HepG2 (cell line): ENCODE results near the gene RCOR1. TPM values are rescaled to one million over a fixed set of nuclear protein-coding genes. Genes with fewer than 3 reads are reported as not detected.

Experiments used
- FUBP1 ChIP-seq: sonication (generic); formaldehyde crosslinking; IDR thresholded peaks from 2 replicates; pipeline ENCODE4 v1.5.1; 2020; ENCODE audit warnings: missing genetic modification reagents, mild to moderate bottlenecking, borderline replicate concordance
- HBP1 ChIP-seq: IDR thresholded peaks from 2 replicates; pipeline ENCODE4 v1.6.1; 2016; ENCODE audit warnings: low read depth, control low read depth
- KDM5B ChIP-seq: sonication (generic); formaldehyde crosslinking; IDR thresholded peaks from 2 replicates; pipeline ENCODE4 v1.4.0; 2020; ENCODE audit warnings: missing genetic modification reagents, mild to moderate bottlenecking, borderline replicate concordance
- MTF2 ChIP-seq: sonication (generic); formaldehyde crosslinking; IDR thresholded peaks from 2 replicates; pipeline ENCODE4 v1.5.0; 2020; ENCODE audit warnings: missing genetic modification reagents, borderline replicate concordance
- MXI1 ChIP-seq: IDR thresholded peaks from 3 replicates; pipeline ENCODE4 v1.6.1; 2012; ENCODE audit warnings: low read depth, low read length, inconsistent platforms, borderline replicate concordance
- NFE2 ChIP-seq: sonication (generic); formaldehyde crosslinking; IDR thresholded peaks from 2 replicates; pipeline ENCODE4 v1.4.0; 2020; ENCODE audit warnings: missing genetic modification reagents
- NFKB2 ChIP-seq: sonication (generic); formaldehyde crosslinking; IDR thresholded peaks from 2 replicates; pipeline ENCODE4 v1.4.0; 2020; ENCODE audit warnings: missing genetic modification reagents, borderline replicate concordance
- NR2F1 ChIP-seq, 2 experiments: fragments of 450-650 bp in 1 of 2; formaldehyde crosslinking in 1 of 2; IDR thresholded peaks; 2 replicates each; pipeline versions ENCODE4 v1.5.0 to v1.6.1; 2016 to 2020; ENCODE audit warnings: mild to moderate bottlenecking in 1 of 2, missing compliant biosample characterization in 1 of 2, missing genetic modification reagents in 1 of 2, moderate library complexity in 1 of 2
- RAD21 ChIP-seq: fragments of 450-650 bp; formaldehyde crosslinking; IDR thresholded peaks from 2 replicates; pipeline ENCODE4 v1.5.0; 2020; ENCODE audit warnings: mild to moderate bottlenecking
- SMC3 ChIP-seq: IDR thresholded peaks from 2 replicates; pipeline ENCODE4 v1.6.1; 2011; ENCODE audit warnings: low read length, improper control_type of control experiment
- ZEB1 ChIP-seq: IDR thresholded peaks from 2 replicates; pipeline ENCODE4 v1.6.1; 2012; ENCODE audit warnings: mild to moderate bottlenecking, low read depth, inconsistent platforms; ENCODE audit not compliant: insufficient replicate concordance
- ZFY ChIP-seq: sonication (generic); formaldehyde crosslinking; IDR thresholded peaks from 2 replicates; pipeline ENCODE4 v1.4.0; 2020; ENCODE audit warnings: missing genetic modification reagents
- ZNF446 ChIP-seq: sonication (generic); formaldehyde crosslinking; IDR thresholded peaks from 2 replicates; pipeline ENCODE4 v1.5.0; 2020; ENCODE audit warnings: mild to moderate bottlenecking, missing genetic modification reagents
- ZNF460 ChIP-seq: sonication (generic); formaldehyde crosslinking; IDR thresholded peaks from 2 replicates; pipeline ENCODE4 v1.5.1; 2020; ENCODE audit warnings: missing genetic modification reagents, mild to moderate bottlenecking, borderline replicate concordance
- ZNF510 ChIP-seq: sonication (generic); formaldehyde crosslinking; IDR thresholded peaks from 2 replicates; pipeline ENCODE4 v1.4.0; 2020; ENCODE audit warnings: low read depth, mild to moderate bottlenecking, missing genetic modification reagents
- ZNF567 ChIP-seq: sonication (generic); formaldehyde crosslinking; IDR thresholded peaks from 2 replicates; pipeline ENCODE4 v1.8.1; 2023; ENCODE audit warnings: mild to moderate bottlenecking, missing genetic modification reagents, borderline replicate concordance
- ZNF639 ChIP-seq: conservative IDR thresholded peaks from 2 replicates; pipeline ENCODE4 v1.6.1; 2018; ENCODE audit warnings: missing genetic modification reagents
- ZNF670 ChIP-seq: sonication (generic); formaldehyde crosslinking; IDR thresholded peaks from 2 replicates; pipeline ENCODE4 v1.8.0; 2022; ENCODE audit warnings: mild to moderate bottlenecking, missing genetic modification reagents, borderline replicate concordance
- ZUFSP ChIP-seq: sonication (generic); formaldehyde crosslinking; IDR thresholded peaks from 2 replicates; pipeline ENCODE4 v1.9.0; 2021; ENCODE audit warnings: missing genetic modification reagents, mild to moderate bottlenecking, borderline replicate concordance
- polyA plus RNA-seq, 8 experiments: library from polyadenylated mRNA; depleted of rRNA in 3 of 8; stranded (reverse) in 7 of 8; unstranded in 1 of 8; fragments of >200 nt; fragmentation: Illumina TruSeq in 4 of 8; extraction: Trizol in 4 of 8; gene quantifications; 2 replicates each; pipeline versions ENCODE4 v1.2.1 to v1.2.3, GENCODE V29; 2011 to 2016; ENCODE audit warnings: low read depth in 4 of 8, missing spikeins in 1 of 8, mixed read lengths in 1 of 8; ENCODE audit not compliant: insufficient read depth in 1 of 8
- total RNA-seq, 5 experiments: library from RNA; depleted of rRNA; stranded (reverse); fragments of >200 nt; fragmentation: Illumina TruSeq; extraction: Trizol; gene quantifications; 2 replicates each; pipeline ENCODE4 v1.2.3, GENCODE V29; 2016; ENCODE audit warnings: low read depth in 1 of 5

RCOR1 gene
- total and polyA plus RNA-seq, 2 of the 13 experiments (the other 11 are each of a cell fraction or from before 2014, with no cell fraction given), result 10.2 to 11.1 TPM

- TF ChIP-seq ZNF567 (CRISPR knock-in tag) (no peak), ZNF510 (CRISPR knock-in tag) (no peak), SMC3 (no peak), ZFY (CRISPR knock-in tag) (peak; percentile 81), ZNF639 (CRISPR knock-in tag) (no peak), KDM5B (CRISPR knock-in tag) (peak; percentile 75; the same call in 1 of the 2 replicates), ZNF670 (CRISPR knock-in tag) (no peak), HBP1 (CRISPR knock-in tag) (no peak), NFE2 (no peak), ZEB1 (no peak), ZNF460 (CRISPR knock-in tag) (no peak), MTF2 (CRISPR knock-in tag) (0 out of 2 replicates have a peak, but pooled peaks have one; percentile 46), RAD21 (CRISPR knock-in tag) (no peak), NFKB2 (CRISPR knock-in tag) (peak; percentile 41; the same call in 1 of the 2 replicates), MXI1 (no peak), FUBP1 (CRISPR knock-in tag) (no peak), ZUFSP (no peak), ZNF446 (CRISPR knock-in tag) (no peak), NR2F1 (CRISPR knock-in tag; IDR thresholded peaks at IDR 0.05) (no peak)
These were observed 7.3 kb upstream of the RCOR1 start (continued) for GRCh38 chr14:102584871-102585869.
